Smooth muscle cell (in vitro differentiated cells): ENCODE measurements around the gene PRMT5. TPM values are rescaled to one million over a fixed set of nuclear protein-coding genes. Genes with fewer than 3 reads are reported as not detected.
"Not testable (repeated sequence)": the region's sequence is repeated elsewhere in the genome, so short reads cannot be mapped to it uniquely, and the experiment has no call there.

Source experiments
- DNase-seq: peaks from one replicate; lab custom pipeline; 2025; ENCODE audit not compliant: unreplicated experiment; lab: John Stamatoyannopoulos, UW
- H2AFZ ChIP-seq: fragments of 200-600 bp; sonication (generic); 2 replicates; pipeline ENCODE4 v1.6.0; 2016; ENCODE audit warnings: antibody characterized with exemption, low read depth, mild to moderate bottlenecking
- H3F3A ChIP-seq: fragments of 200-600 bp; sonication (generic); 2 replicates; pipeline ENCODE4 v1.6.0; 2017; ENCODE audit warnings: antibody characterized with exemption, low read depth
- H3K27ac ChIP-seq: fragments of 200-600 bp; sonication (generic); 2 replicates; pipeline ENCODE4 v1.5.1; 2016; ENCODE audit warnings: low read depth, mild to moderate bottlenecking
- H3K27me3 ChIP-seq: fragments of 200-600 bp; sonication (generic); 2 replicates; pipeline ENCODE4 v1.6.1; 2016; ENCODE audit warnings: low read depth, mild to moderate bottlenecking
- H3K36me3 ChIP-seq: fragments of 200-600 bp; sonication (generic); 2 replicates; pipeline ENCODE4 v1.5.1; 2016; ENCODE audit warnings: low read depth
- H3K4me1 ChIP-seq: fragments of 200-600 bp; sonication (generic); 2 replicates; pipeline ENCODE4 v1.5.1; 2016; ENCODE audit warnings: low read depth
- H3K4me2 ChIP-seq: fragments of 200-600 bp; sonication (generic); 2 replicates; pipeline ENCODE4 v1.6.0; 2016; ENCODE audit warnings: mild to moderate bottlenecking
- H3K4me3 ChIP-seq: fragments of 200-600 bp; sonication (generic); 2 replicates; pipeline ENCODE4 v1.5.1; 2016; ENCODE audit warnings: mild to moderate bottlenecking
- H3K79me2 ChIP-seq: fragments of 200-600 bp; sonication (generic); 2 replicates; pipeline ENCODE4 v1.6.0; 2016; ENCODE audit warnings: low read depth, mild to moderate bottlenecking
- H3K9ac ChIP-seq: fragments of 200-600 bp; sonication (generic); 2 replicates; pipeline ENCODE4 v1.6.0; 2016; ENCODE audit warnings: low read depth
- H3K9me3 ChIP-seq: fragments of 200-600 bp; sonication (generic); replicated peaks from 2 replicates; pipeline ENCODE4 v1.5.1; 2016; ENCODE audit warnings: low read depth
- H4K20me1 ChIP-seq: fragments of 200-600 bp; sonication (generic); 2 replicates; pipeline ENCODE4 v1.6.0; 2016; ENCODE audit warnings: low read depth
- WGBS: methylation state at CpG from one replicate; pipeline ENCODE4 v1.1.7; 2016; ENCODE audit warnings: low lambda C conversion rate; 5-methylcytosine and 5-hydroxymethylcytosine counted together
- polyA plus RNA-seq: library from polyadenylated mRNA; unstranded; fragments of >200 nt; fragmentation: Nextera tagmentation; extraction: Ambion mirVana; gene quantifications from 2 replicates; pipeline ENCODE4 v1.2.1, GENCODE V29; 2016
- total RNA-seq: library from RNA; depleted of rRNA; stranded (reverse); fragments of >200 nt; gene quantifications from 2 replicates; pipeline ENCODE4 v1.2.3, GENCODE V29; 2014
- TF ChIP-seq, protein P1 (sequence below): fragments of 200-600 bp; sonication (generic); IDR thresholded peaks from 2 replicates; pipeline ENCODE4 v1.5.1; 2017; ENCODE audit warnings: borderline replicate concordance, mild to moderate bottlenecking, antibody characterized with exemption; ENCODE audit not compliant: insufficient read depth, poor library complexity, severe bottlenecking

Gene PRMT5
- total and polyA plus RNA-seq, 2 experiments from 2014 or later, result 50.3 to 80.0 TPM

DNA sequence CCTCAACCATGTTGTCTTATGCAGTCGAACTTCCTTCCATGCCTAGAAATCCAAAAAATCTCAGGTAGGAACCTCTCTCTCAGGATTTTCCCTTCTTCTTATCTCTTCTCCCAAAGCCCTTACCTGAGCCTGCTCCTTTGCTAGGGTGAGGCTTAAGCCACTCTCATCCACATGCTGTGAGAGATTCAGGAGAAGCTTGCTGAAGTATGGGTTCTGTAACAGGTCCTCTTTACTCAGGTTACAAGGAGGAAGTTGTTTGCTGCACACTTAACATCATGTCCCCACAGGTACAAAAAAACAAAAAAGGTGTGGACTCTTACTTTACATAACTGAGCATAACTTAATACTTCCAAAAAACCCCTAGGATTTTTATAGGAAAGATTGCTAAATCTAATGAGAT lies 23.2 kb upstream of the PRMT5 start:
- no peak overlapping the region for H3K27ac ChIP-seq
- H4K20me1 ChIP-seq, result no peaks in the 10 kb centered on the region
- TF ChIP-seq, protein P1, sequence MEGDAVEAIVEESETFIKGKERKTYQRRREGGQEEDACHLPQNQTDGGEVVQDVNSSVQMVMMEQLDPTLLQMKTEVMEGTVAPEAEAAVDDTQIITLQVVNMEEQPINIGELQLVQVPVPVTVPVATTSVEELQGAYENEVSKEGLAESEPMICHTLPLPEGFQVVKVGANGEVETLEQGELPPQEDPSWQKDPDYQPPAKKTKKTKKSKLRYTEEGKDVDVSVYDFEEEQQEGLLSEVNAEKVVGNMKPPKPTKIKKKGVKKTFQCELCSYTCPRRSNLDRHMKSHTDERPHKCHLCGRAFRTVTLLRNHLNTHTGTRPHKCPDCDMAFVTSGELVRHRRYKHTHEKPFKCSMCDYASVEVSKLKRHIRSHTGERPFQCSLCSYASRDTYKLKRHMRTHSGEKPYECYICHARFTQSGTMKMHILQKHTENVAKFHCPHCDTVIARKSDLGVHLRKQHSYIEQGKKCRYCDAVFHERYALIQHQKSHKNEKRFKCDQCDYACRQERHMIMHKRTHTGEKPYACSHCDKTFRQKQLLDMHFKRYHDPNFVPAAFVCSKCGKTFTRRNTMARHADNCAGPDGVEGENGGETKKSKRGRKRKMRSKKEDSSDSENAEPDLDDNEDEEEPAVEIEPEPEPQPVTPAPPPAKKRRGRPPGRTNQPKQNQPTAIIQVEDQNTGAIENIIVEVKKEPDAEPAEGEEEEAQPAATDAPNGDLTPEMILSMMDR, result no peak
- no peaks in the 10 kb centered on the region for H3K36me3 ChIP-seq
- WGBS, result 95% methylated on average over 1 of the region's 1 CpG
- H3K4me2 ChIP-seq, result no peak overlapping the region
- H3K4me1 ChIP-seq, result peaks cover 7% of the 10 kb centered on the region
- H3F3A ChIP-seq, result no peaks in the 10 kb centered on the region
- no peaks in the 10 kb centered on the region for H3K27me3 ChIP-seq
- H3K9me3 ChIP-seq, result no peaks in the 10 kb centered on the region
- H3K4me3 ChIP-seq, result no peak overlapping the region
- DNase-seq, result no peak
- no peaks in the 10 kb centered on the region for H3K79me2 ChIP-seq
- H2AFZ ChIP-seq, result no peak overlapping the region
- H3K9ac ChIP-seq, result no peak overlapping the region

DNA sequence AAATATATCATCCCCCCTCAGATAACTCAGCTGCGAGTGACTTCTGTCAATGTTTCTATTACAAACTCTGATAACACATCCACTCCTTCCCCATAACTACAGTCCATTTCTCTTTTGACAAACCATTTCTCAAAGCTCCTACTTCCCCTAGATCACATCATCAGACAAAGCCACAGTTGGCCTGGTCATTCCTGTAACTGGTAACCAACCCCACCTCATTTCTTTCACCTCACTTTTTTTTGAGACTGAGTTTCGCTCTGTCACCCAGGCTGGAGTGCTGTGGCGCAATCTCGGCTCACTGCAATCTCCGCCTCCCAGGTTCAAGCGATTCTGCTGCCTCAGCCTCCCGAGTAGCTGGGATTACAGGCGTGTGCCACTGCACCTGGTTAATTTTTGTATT lies 22.6 kb upstream of the PRMT5 start:
- H2AFZ ChIP-seq, H3K36me3 ChIP-seq, H3K79me2 ChIP-seq, H3K9ac ChIP-seq, DNase-seq, H3K9me3 ChIP-seq, H3K27me3 ChIP-seq, H3K4me2 ChIP-seq, H3F3A ChIP-seq, H3K27ac ChIP-seq, H3K4me3 ChIP-seq, H4K20me1 ChIP-seq, H3K4me1 ChIP-seq: not testable (repeated sequence)
- 95% methylated on average over 8 of the region's 8 CpGs for WGBS

DNA sequence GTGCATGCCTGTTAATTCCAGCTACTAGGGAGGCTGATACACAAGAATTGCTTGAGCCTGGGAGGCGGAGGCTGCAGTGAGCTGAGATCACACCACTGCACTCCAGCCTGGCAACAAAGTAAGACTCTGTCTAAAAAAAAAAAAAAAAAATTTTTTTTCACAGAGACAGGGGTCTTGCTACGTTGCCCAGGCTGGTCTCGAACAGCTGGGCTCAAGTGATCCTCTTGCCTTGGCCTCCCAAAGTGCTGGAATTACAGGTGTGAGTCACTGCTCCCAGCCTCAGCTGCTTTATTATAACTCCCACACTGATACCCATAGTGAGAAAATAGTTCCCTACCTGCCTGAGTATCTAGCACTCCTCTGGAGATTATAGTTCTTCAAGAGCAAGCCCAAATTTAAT lies 16.5 kb upstream of the PRMT5 start:
- H3K4me2 ChIP-seq, result no peak overlapping the region
- TF ChIP-seq, protein P1, result no peak
- H3F3A ChIP-seq, result no peaks in the 10 kb centered on the region
- H3K79me2 ChIP-seq, result no peaks in the 10 kb centered on the region
- H3K4me3 ChIP-seq, result no peak overlapping the region
- DNase-seq, result no peak
- no peaks in the 10 kb centered on the region for H3K9me3 ChIP-seq
- no peaks in the 10 kb centered on the region for H3K27me3 ChIP-seq
- no peak overlapping the region for H3K27ac ChIP-seq
- no peaks in the 10 kb centered on the region for H3K4me1 ChIP-seq
- no peak overlapping the region for H3K9ac ChIP-seq
- no peaks in the 10 kb centered on the region for H3K36me3 ChIP-seq
- H4K20me1 ChIP-seq, result no peaks in the 10 kb centered on the region
- WGBS, result 74% methylated on average over 3 of the region's 3 CpGs
- H2AFZ ChIP-seq, result no peak overlapping the region

DNA sequence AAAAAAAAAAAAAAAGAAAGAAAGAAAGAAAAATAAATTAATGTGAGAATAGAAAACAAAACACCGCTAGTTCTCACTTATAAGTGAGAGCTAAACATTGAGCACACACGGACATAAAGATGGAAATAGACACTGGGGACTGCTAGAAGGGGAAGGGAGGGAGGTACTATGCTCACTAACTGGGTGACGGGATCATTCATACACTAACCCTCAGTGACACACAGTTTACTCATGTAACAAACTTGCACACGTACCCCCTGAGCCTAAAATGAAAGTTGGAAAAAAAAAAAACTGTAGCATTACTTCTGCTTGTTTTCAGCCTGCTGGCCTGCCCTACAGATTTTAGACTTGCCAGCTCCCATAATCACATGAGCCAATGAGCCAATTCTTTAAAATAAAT lies 10.5 kb upstream of the PRMT5 start:
- Histone ChIP-seq H3K4me3 (no peak overlapping the region), H3K36me3 (no peaks in the 10 kb centered on the region), H3K27me3 (no peaks in the 10 kb centered on the region), H2AFZ (no peak overlapping the region), H3K9ac (no peak overlapping the region), H3K9me3 (no peaks in the 10 kb centered on the region), H4K20me1 (no peaks in the 10 kb centered on the region), H3F3A (no peaks in the 10 kb centered on the region), H3K27ac (no peak overlapping the region), H3K79me2 (no peaks in the 10 kb centered on the region), H3K4me1 (no peaks in the 10 kb centered on the region), H3K4me2 (no peak overlapping the region)
- WGBS, result 94% methylated on average over 4 of the region's 4 CpGs
- no peak for DNase-seq
- TF ChIP-seq, protein P1, result no peak
